HG03469 (cell line): ENCODE measurements around the gene ARRB2.

Source experiments
- ATAC-seq: cut with Tn5 transposase; IDR thresholded peaks from one replicate; pipeline ENCODE4 v1.9.1; 2021; ENCODE audit warnings: mild to moderate bottlenecking, moderate library complexity, moderate number of reproducible peaks; ENCODE audit not compliant: unreplicated experiment

Gene ARRB2

GRCh38 chr17:4722678-4723240 lies 12.3 kb downstream of the ARRB2 start:
- ATAC-seq: no peak

DNA sequence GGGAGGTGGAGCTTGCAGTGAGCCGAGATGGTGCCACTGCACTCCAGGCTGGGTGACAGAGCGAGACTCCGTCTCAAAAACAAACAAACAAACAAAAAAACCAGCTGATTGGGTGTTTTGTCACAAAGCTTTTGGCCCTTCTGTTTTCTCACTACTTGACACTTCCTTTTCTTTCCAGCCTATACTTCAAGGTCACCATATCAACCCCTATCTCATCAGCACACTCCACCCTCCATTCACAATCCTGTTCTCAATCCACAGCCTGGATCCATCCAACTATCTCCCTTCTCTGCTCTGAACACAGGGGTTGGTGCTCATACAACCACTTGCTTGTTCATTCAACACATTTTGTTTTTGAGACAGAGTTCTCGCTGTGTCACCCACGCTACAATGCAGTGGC lies 14.2 kb downstream of the ARRB2 start:
- no peak for ATAC-seq

GRCh38 chr17:4725646-4726310 lies 15.3 kb downstream of the ARRB2 start:
- ATAC-seq: no peak

- ATAC-seq: no peak
These were observed 17.7 kb downstream of the ARRB2 start for GRCh38 chr17:4728124-4728523.

DNA sequence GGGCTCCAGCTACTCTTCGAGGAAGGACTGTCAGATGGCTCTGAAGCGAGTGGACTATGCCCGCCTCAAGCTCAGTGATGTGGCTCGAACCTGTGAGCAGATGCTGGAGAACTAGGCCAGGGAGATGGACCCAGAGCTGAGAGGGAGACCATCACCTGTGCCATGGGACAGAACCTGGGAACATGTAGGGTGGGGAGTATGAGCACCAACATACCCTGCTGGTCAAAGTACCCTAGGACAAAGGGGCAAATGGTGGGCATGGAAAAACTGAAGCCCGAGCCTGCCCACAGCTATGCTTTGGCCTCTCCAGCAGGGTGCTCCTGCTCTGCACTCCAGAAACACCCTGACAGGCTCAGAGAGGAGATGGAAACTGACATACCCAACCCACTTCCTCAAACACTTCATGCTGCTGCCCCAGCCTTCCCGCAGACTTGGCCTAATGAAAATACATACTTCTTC lies 22.7 kb downstream of the ARRB2 start:
- ATAC-seq: no peak

DNA sequence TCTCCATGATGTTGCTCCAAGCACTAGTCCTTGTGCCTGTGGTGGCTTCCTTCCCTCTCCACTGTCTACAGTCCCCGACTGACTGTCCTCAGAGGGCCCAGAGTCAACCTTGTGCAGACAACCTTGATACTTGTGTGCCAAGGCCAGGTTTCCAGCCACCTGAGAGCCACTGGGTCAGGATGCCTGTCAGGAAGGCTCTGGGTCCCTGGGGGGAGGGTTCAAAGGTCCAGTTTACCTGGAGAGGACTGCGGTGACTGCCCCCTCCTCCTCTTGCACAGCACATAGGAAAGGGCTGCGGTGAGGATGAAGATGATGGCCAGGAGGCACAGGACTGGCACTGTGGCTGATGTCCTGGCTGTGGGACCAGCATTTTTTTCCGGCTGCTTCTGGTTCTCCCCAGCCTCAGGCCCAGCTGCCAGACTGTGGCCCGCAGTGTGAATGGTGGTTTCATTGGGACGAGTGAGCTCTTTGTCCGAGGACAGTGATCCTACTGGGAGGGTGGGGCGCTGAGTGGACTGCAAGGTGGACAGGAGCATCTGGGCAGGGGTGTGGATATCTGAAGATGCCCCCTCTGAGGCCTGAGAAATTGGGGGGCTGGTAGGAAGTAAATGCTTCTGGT lies 24.5 kb downstream of the ARRB2 start:
- ATAC-seq: no peak

GRCh38 chr17:4735876-4736651 lies 25.6 kb downstream of the ARRB2 start:
- no peak for ATAC-seq

DNA sequence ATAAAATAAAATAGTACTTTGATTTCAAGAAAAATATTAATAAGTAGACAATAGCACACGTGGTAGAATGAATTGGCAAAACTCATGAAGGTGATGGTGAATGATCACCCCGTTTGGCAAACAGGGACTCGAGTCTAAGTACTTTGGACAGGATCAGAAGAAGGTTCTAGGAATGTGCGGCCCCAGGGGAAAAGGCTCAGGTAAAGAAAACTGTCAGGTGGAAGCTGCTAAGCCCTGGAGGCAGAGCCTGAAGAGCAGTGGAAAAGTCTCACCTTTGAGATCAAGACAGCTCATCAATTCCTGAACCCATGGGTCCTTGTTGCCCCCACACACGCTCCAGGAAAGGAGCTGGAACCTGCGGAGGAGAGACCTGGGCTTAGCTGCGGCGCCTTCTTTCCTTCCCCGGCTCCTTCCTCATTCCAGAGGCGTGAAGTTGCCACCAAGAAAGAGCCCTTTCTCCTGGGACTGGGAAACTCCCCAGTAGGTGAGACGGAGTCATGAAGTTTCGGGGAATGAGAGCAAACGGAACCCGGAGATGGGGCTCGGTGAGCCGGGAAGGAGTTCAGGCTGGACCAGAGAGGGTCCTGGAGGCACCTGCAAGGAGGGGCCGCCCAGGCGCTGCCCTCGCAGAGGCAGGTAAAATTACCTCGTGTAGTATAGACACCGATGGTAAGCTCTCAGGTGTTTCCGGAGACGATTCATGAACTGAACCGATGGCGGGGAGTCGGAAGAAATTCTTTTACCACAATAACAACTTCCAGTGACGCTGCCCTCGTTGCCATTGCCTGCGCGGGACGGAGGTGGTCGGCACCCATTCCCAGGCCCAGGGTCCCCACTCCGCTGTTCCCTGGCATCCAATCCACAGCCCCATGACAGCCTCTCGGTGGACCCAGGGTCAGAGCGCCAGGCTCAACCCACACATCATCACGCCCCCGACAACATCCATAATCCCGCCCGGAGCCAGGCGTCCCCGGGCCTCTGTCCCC lies 28.0 kb downstream of the ARRB2 start:
- ATAC-seq: no peak

DNA sequence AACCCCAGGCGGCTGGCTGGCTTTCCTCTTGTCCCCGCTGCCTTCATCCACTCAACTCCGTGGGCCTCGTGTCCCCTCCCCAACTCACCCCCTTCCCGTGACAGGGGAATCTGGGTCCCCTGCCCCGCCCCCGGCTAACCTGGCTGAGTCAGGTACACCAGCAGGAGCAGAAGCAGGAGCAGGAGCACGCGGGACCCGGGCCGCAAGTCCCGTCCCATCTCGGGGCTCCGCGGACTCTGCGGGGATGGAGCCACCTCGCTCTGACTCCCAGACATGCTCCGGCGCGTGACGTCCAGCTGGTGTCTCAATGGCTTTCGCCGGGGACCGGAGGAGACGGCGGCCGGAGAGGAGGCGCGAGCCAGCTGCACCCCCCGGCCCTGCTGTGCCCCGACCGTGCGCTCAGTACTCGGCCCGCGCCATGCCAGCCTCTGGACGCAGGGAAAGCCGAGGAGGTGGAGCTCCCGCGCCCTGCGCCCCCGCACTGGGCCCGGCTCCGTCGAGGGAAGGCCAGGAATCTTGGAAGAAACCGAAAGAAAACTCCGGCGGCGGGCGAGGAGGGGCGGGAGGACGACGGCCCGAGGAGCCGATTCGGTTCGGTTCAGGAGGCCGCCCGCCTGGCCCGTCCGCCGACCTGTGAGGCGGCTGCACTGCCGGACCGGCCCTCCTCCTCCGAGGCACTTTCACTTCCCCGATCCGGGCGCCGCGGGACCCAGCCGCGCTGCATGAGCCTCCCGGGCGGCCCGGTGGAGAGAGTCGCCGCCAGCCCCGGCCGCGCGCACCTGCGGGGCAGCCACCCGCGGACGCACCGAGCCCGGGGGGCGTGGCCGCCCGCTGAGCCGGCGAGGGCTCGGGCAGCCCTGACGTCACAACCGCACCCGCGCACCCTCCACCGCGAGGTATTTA lies 28.9 kb downstream of the ARRB2 start, which contains the start of the genes CXCL16 and ZMYND15:
Gene CXCL16, minus strand, starts transcription at position 807 of the 903 bp plus-strand sequence. Its CDS starts 589 bp downstream, at position 218.
Gene ZMYND15, plus strand, starts transcription at position 712 of the 903 bp plus-strand sequence. CDS start 716 bp downstream, outside the sequence.
- no peak for ATAC-seq

GRCh38 chr17:4740025-4740351 lies 29.6 kb downstream of the ARRB2 start:
- no peak for ATAC-seq

GRCh38 chr17:4740584-4740983 lies 30.2 kb downstream of the ARRB2 start:
- no peak for ATAC-seq

GRCh38 chr17:4741544-4741943 lies 31.1 kb downstream of the ARRB2 start:
- no peak for ATAC-seq

- ATAC-seq: no peak
These were observed 31.7 kb downstream of the ARRB2 start for GRCh38 chr17:4742133-4742532.

GRCh38 chr17:4742629-4743028 lies 32.2 kb downstream of the ARRB2 start:
- no peak for ATAC-seq

DNA sequence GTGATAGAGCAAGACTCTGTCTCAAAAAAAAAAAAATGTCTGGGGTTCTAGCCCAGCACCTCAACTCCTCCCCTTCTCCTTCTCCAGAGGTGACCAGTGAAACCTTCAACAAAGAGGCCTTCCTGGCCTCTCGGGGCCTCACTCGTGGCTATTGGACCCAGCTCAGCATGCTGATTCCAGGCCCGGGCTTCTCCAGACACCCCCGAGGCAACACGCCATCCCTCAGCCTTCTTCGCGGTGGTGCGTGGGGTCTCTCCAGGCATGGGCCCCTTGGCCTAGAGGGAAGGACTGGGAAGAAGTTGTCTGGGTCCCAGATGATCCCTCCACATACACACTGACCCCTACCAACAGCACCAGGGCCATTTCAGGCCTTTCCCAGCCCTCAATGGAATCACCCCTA lies 32.8 kb downstream of the ARRB2 start:
- ATAC-seq: no peak

- ATAC-seq: no peak
These were observed 33.5 kb downstream of the ARRB2 start for GRCh38 chr17:4743898-4744297.

DNA sequence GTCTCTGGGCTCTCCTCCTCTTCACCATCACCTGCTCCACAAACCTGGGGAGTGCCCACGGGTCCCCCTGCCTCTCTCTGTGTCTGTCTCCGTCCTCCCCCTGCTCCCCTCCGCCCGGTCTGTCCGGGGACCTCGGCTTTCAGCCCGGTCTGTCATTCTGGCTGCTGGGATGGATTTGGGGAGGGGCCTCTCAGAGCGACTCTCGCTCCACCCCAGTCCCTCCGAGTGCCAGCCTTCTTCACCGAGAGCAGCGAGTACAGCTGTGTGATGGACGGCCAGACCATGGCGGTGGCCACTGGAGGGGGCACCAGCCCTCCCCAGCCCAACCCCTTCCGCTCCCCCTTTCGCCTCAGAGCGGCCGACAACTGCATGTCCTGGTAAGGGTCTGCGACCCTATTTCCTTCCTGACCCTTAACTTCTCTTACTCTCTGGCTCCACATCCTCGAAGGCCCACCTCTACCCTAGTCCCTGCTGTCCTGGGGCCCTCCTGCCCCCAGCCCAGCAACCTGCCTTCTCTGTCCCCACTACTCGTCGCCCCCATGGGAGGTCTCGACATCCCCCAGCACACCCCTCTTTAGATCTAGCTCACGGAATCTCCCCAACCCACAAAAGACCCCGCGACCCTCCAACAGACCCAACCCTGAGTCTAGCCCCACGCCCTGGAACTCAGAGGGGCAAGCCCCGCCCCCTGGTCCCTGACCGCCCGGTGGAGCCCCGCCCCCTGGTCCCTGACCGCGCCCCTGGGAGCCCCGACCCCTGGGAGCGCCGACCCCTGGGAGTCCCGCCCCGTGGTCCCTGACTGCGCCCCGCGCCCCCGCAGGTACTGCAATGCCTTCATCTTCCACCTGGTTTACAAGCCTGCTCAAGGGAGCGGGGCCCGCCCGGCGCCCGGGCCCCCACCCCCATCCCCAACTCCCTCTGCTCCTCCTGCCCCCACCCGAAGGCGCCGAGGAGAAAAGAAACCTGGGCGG lies 34.9 kb downstream of the ARRB2 start:
- no peak for ATAC-seq

GRCh38 chr17:4747847-4748246 lies 37.4 kb downstream of the ARRB2 start:
- ATAC-seq: no peak
